HepG2 (cell line): ENCODE measurements around the gene HARBI1. TPM values are rescaled to one million over a fixed set of nuclear protein-coding genes. Genes with fewer than 3 reads are reported as not detected.
A peak's percentile ranks its signal among the peaks of the same experiment; 100 is the strongest.

Experiments used
- ARNT ChIP-seq: fragments of 450-650 bp; IDR thresholded peaks from 2 replicates; pipeline ENCODE4 v1.6.1; 2017
- ARNT2 ChIP-seq: sonication (generic); formaldehyde crosslinking; IDR thresholded peaks from 2 replicates; pipeline ENCODE4 v1.8.0; 2022; ENCODE audit warnings: mild to moderate bottlenecking, low read depth, missing genetic modification reagents, moderate library complexity
- CEBPB ChIP-seq: IDR thresholded peaks from 2 replicates; pipeline ENCODE4 v1.6.1; 2011; ENCODE audit warnings: low read depth, low read length, improper control_type of control experiment, borderline replicate concordance
- FOSL1 ChIP-seq: sonication (generic); formaldehyde crosslinking; IDR thresholded peaks from 2 replicates; pipeline ENCODE4 v1.9.0; 2021; ENCODE audit warnings: missing genetic modification reagents, borderline replicate concordance
- HDAC6 ChIP-seq: fragments of 200-600 bp; sonication (generic); IDR thresholded peaks from 2 replicates; pipeline ENCODE4 v1.7.0; 2017; ENCODE audit warnings: mild to moderate bottlenecking, antibody characterized with exemption, low read length, low read depth
- HNF4G ChIP-seq, 2 experiments: sonication (generic) in 1 of 2; formaldehyde crosslinking in 1 of 2; IDR thresholded peaks; 2 replicates each; pipeline versions ENCODE4 v1.4.0 to v1.6.1; 2011 to 2020; ENCODE audit warnings: borderline replicate concordance in 2 of 2, low read depth in 2 of 2, mild to moderate bottlenecking in 2 of 2, low read length in 1 of 2, missing genetic modification reagents in 1 of 2, moderate library complexity in 1 of 2
- KDM1A ChIP-seq: IDR thresholded peaks from 2 replicates; pipeline ENCODE4 v1.6.1; 2016; ENCODE audit warnings: missing compliant biosample characterization
- LCORL ChIP-seq, 2 experiments: fragments of 450-650 bp in 1 of 2; sonication (generic) in 1 of 2; formaldehyde crosslinking in 1 of 2; IDR thresholded peaks; 2 replicates each; pipeline versions ENCODE4 v1.5.0 to v1.6.1; 2017 to 2020; ENCODE audit warnings: antibody characterized with exemption in 1 of 2, missing genetic modification reagents in 1 of 2
- MLLT10 ChIP-seq: sonication (generic); formaldehyde crosslinking; IDR thresholded peaks from 2 replicates; pipeline ENCODE4 v1.4.0; 2020; ENCODE audit warnings: missing genetic modification reagents
- PPARG ChIP-seq: conservative IDR thresholded peaks from 2 replicates; pipeline ENCODE4 v1.6.1; 2016; ENCODE audit warnings: missing biosample characterization, missing genetic modification reagents
- PRDM10 ChIP-seq: sonication (generic); formaldehyde crosslinking; IDR thresholded peaks from 2 replicates; pipeline ENCODE4 v1.4.0; 2020; ENCODE audit warnings: low read depth, missing genetic modification reagents
- TFAP4 ChIP-seq: sonication (generic); IDR thresholded peaks from 2 replicates; pipeline ENCODE4 v1.6.1; 2016; ENCODE audit warnings: low read depth, borderline replicate concordance
- TFDP2 ChIP-seq: sonication (generic); formaldehyde crosslinking; IDR thresholded peaks from 2 replicates; pipeline ENCODE4 v1.4.0; 2020; ENCODE audit warnings: missing genetic modification reagents
- ZBTB25 ChIP-seq: IDR thresholded peaks from 2 replicates; pipeline ENCODE4 v1.6.1; 2018; ENCODE audit warnings: missing genetic modification reagents
- ZKSCAN5 ChIP-seq: sonication (generic); formaldehyde crosslinking; IDR thresholded peaks from 2 replicates; pipeline ENCODE4 v1.5.1; 2020; ENCODE audit warnings: mild to moderate bottlenecking, missing genetic modification reagents
- ZMYM2 ChIP-seq: sonication (generic); formaldehyde crosslinking; IDR thresholded peaks from 2 replicates; pipeline ENCODE4 v1.8.0; 2022; ENCODE audit warnings: mild to moderate bottlenecking, missing genetic modification reagents
- ZNF362 ChIP-seq: sonication (generic); formaldehyde crosslinking; IDR thresholded peaks from 2 replicates; pipeline ENCODE4 v1.4.0; 2020; ENCODE audit warnings: missing genetic modification reagents, mild to moderate bottlenecking, borderline replicate concordance
- ZNF546 ChIP-seq: sonication (generic); formaldehyde crosslinking; conservative IDR thresholded peaks from 2 replicates; pipeline ENCODE4 v1.8.1; 2023; ENCODE audit warnings: mild to moderate bottlenecking, missing genetic modification reagents
- ZNF652 ChIP-seq: IDR thresholded peaks from 2 replicates; pipeline ENCODE4 v1.6.1; 2016; ENCODE audit warnings: low read depth, borderline replicate concordance
- ZNF670 ChIP-seq: sonication (generic); formaldehyde crosslinking; IDR thresholded peaks from 2 replicates; pipeline ENCODE4 v1.8.0; 2022; ENCODE audit warnings: mild to moderate bottlenecking, missing genetic modification reagents, borderline replicate concordance
- ZNF713 ChIP-seq: sonication (generic); formaldehyde crosslinking; IDR thresholded peaks from 2 replicates; pipeline ENCODE4 v1.4.0; 2020; ENCODE audit warnings: mild to moderate bottlenecking, missing genetic modification reagents
- polyA plus RNA-seq, 8 experiments: library from polyadenylated mRNA; depleted of rRNA in 3 of 8; stranded (reverse) in 7 of 8; unstranded in 1 of 8; fragments of >200 nt; fragmentation: Illumina TruSeq in 4 of 8; extraction: Trizol in 4 of 8; gene quantifications; 2 replicates each; pipeline versions ENCODE4 v1.2.1 to v1.2.3, GENCODE V29; 2011 to 2016; ENCODE audit warnings: low read depth in 4 of 8, missing spikeins in 1 of 8, mixed read lengths in 1 of 8; ENCODE audit not compliant: insufficient read depth in 1 of 8
- total RNA-seq, 5 experiments: library from RNA; depleted of rRNA; stranded (reverse); fragments of >200 nt; fragmentation: Illumina TruSeq; extraction: Trizol; gene quantifications; 2 replicates each; pipeline ENCODE4 v1.2.3, GENCODE V29; 2016; ENCODE audit warnings: low read depth in 1 of 5

The HARBI1 gene
- total and polyA plus RNA-seq, 2 of the 13 experiments (the other 11 are each of a cell fraction or from before 2014, with no cell fraction given), result 2.5 to 4.8 TPM

GRCh38 chr11:46597155-46597554, 19.9 kb downstream of the HARBI1 start (continued):
- peak; percentile 72; the same call in 1 of the 2 replicates for TF ChIP-seq PRDM10 (CRISPR knock-in tag)
- TF ChIP-seq TFAP4, result peak; percentile 53; the same call in 1 of the 2 replicates
- TF ChIP-seq MLLT10 (CRISPR knock-in tag), result no peak
- no peak for TF ChIP-seq LCORL (IDR thresholded peaks at IDR 0.05)
- peak; percentile 87 for TF ChIP-seq LCORL (CRISPR knock-in tag; IDR thresholded peaks at IDR 0.05)
- TF ChIP-seq HNF4G (IDR thresholded peaks at IDR 0.05; ENCODE audit: borderline replicate concordance, low read depth, low read length), result peak; percentile 71; the same call in 1 of the 2 replicates
- TF ChIP-seq HNF4G (CRISPR knock-in tag; IDR thresholded peaks at IDR 0.05; ENCODE audit: borderline replicate concordance, low read depth), result no peak
- TF ChIP-seq ZNF670, result 0 out of 2 replicates have a peak, but pooled peaks have one; percentile 23
- no peak for TF ChIP-seq ZNF713 (CRISPR knock-in tag)
- no peak for TF ChIP-seq CEBPB
- peak; percentile 52; the same call in 1 of the 2 replicates for TF ChIP-seq ZMYM2 (CRISPR knock-in tag)
- no peak for TF ChIP-seq ZNF546 (CRISPR knock-in tag)
- TF ChIP-seq HDAC6, result no peak
- peak; percentile 93 for TF ChIP-seq ZNF652 (CRISPR knock-in tag)
- 0 out of 2 replicates have a peak, but pooled peaks have one; percentile 48 for TF ChIP-seq ZBTB25 (CRISPR knock-in tag)
- TF ChIP-seq FOSL1 (CRISPR knock-in tag), result no peak
- peak; percentile 48; the same call in 1 of the 2 replicates for TF ChIP-seq PPARG (CRISPR knock-in tag)
- TF ChIP-seq KDM1A (CRISPR knock-in tag), result peak; percentile 44; the same call in 1 of the 2 replicates
- TF ChIP-seq ARNT2 (CRISPR knock-in tag), result no peak
- TF ChIP-seq ARNT, result no peak
- 0 out of 2 replicates have a peak, but pooled peaks have one; percentile 17 for TF ChIP-seq TFDP2 (CRISPR knock-in tag)
- peak; percentile 91 for TF ChIP-seq ZNF362 (CRISPR knock-in tag)
- TF ChIP-seq ZKSCAN5 (CRISPR knock-in tag), result no peak
